ENCODE measurements around the gene NTMT1. TPM values are rescaled to one million over a fixed set of nuclear protein-coding genes. Genes with fewer than 3 reads are reported as not detected.
A peak's percentile ranks its signal among the peaks of the same experiment; 100 is the strongest.

NTMT1 gene
- total RNA-seq, 1 donor from 2014 or later = 15.5 TPM

GRCh38 chr9:129640871-129641749 is 15.1 kb downstream of the NTMT1 start:
- H3K27me3 ChIP-seq = no peaks in the 10 kb centered on the region
- peaks cover 43% of the 10 kb centered on the region for H3K4me1 ChIP-seq
- H3K9me3 ChIP-seq = no peaks in the 10 kb centered on the region
- intact Hi-C loops (cut with DNase I) = loop anchor here (5.0 kb wide), 1 partner anchor 136 kb away; no protein-coding TSS in a partner anchor
- H3K4me3 ChIP-seq = peak overlapping the region; percentile 82 to 88
- H3K36me3 ChIP-seq = peaks cover 0 to 30% of the 10 kb centered on the region in 2 donors
- no peak for DNase-seq (ENCODE audit: extremely low spot score in 2 of 2)
- peak overlapping the region; percentile 86 for H3K27ac ChIP-seq
- TF ChIP-seq CTCF (IDR thresholded peaks at IDR 0.05) (no peak), POLR2AphosphoS5 (IDR thresholded peaks at IDR 0.05; ENCODE audit: insufficient read depth in 1 of 2, low read depth in 1 of 2) (no peak), POLR2A (IDR thresholded peaks at IDR 0.05) (no peak)

- intact Hi-C loops (cut with DNase I) = loop anchor here (5.0 kb wide), 1 partner anchor 135 kb away; no protein-coding TSS in a partner anchor
- Histone ChIP-seq H3K27ac (peak within 1 kb of the TSS; percentile 86), H3K4me3 (peak within 1 kb of the TSS; percentile 82 to 88), H3K9me3 (no peaks in the 10 kb centered on the region), H3K36me3 (peaks cover 0 to 22% of the 10 kb centered on the region in 2 donors), H3K27me3 (no peaks in the 10 kb centered on the region), H3K4me1 (peaks cover 45% of the 10 kb centered on the region)
- no peak for DNase-seq (ENCODE audit: extremely low spot score in 2 of 2)
- no peak for TF ChIP-seq POLR2A (IDR thresholded peaks at IDR 0.05)
- TF ChIP-seq CTCF (IDR thresholded peaks at IDR 0.05) = peak; percentile 98 to 100 (median 99)
- TF ChIP-seq POLR2AphosphoS5 (IDR thresholded peaks at IDR 0.05; ENCODE audit: insufficient read depth in 1 of 2, low read depth in 1 of 2) = peak; percentile 75 to 85
Observed at GRCh38 chr9:129641750-129642585, 16.0 kb downstream of the NTMT1 start, which contains the start of gene ASB6. ASB6 (minus strand) TSS chr9:129642151; CDS start chr9:129641999, 152 bp downstream.

- Histone ChIP-seq H3K4me1 (peaks cover 51% of the 10 kb centered on the region), H3K27me3 (no peaks in the 10 kb centered on the region), H3K36me3 (peaks cover 0 to 4% of the 10 kb centered on the region in 2 donors), H3K9me3 (no peaks in the 10 kb centered on the region), H3K27ac (no peak overlapping the region), H3K4me3 (no peak overlapping the region)
- DNase-seq (ENCODE audit: extremely low spot score in 2 of 2) = no peak
- TF ChIP-seq POLR2AphosphoS5 (IDR thresholded peaks at IDR 0.05; ENCODE audit: insufficient read depth in 1 of 2, low read depth in 1 of 2) (no peak), CTCF (IDR thresholded peaks at IDR 0.05) (no peak), POLR2A (IDR thresholded peaks at IDR 0.05) (no peak)
- intact Hi-C loops (cut with DNase I) = loop anchor here (5.0 kb wide), 1 partner anchor 134 kb away; no protein-coding TSS in a partner anchor
Observed at GRCh38 chr9:129643706-129644105, 17.7 kb downstream of the NTMT1 start.

- Histone ChIP-seq H3K36me3 (no peaks in the 10 kb centered on the region), H3K4me3 (no peak overlapping the region), H3K27ac (peak overlapping the region; percentile 30), H3K27me3 (no peaks in the 10 kb centered on the region), H3K9me3 (no peaks in the 10 kb centered on the region), H3K4me1 (peaks cover 52% of the 10 kb centered on the region)
- no peak for DNase-seq (ENCODE audit: extremely low spot score in 2 of 2)
- intact Hi-C loops (cut with DNase I) = loop anchor here (5.0 kb wide), 1 partner anchor 133 kb away; no protein-coding TSS in a partner anchor
- TF ChIP-seq CTCF (IDR thresholded peaks at IDR 0.05) (no peak), POLR2A (IDR thresholded peaks at IDR 0.05) (no peak), POLR2AphosphoS5 (IDR thresholded peaks at IDR 0.05; ENCODE audit: insufficient read depth in 1 of 2, low read depth in 1 of 2) (no peak)
Observed at GRCh38 chr9:129644365-129644764, 18.4 kb downstream of the NTMT1 start.
